A549 (cell line): Measurements from ENCODE around the gene PCDH1. TPM values are rescaled to one million over a fixed set of nuclear protein-coding genes. Genes with fewer than 3 reads are reported as not detected.

Experiments used
- ATAC-seq, 2 experiments: fragments of 200-7000 bp in 1 of 2; fragments of >200 bp in 1 of 2; cut with Nextera tagmentation in 1 of 2; cut with Tn5 transposase in 1 of 2; 3 replicates each; pipeline versions ENCODE4 v1.8.0 to v1.9.1; 2018 to 2020; ENCODE audit warnings: mild to moderate bottlenecking in 1 of 2, moderate library complexity in 1 of 2
- CTCF ChIA-PET: fragments of 300-600 bp; sonication (Branson Sonifier 250); formaldehyde crosslinking; extraction: SDS; loops from one replicate; lab custom pipeline; 2021; ENCODE audit warnings: antibody characterized with exemption, inconsistent platforms; lab: Yijun Ruan, JAX
- POLR2A ChIA-PET: fragments of 350-600 bp; formaldehyde crosslinking; extraction: SDS; loops from one replicate; lab custom pipeline; 2021; ENCODE audit warnings: antibody characterized with exemption, inconsistent platforms; lab: Yijun Ruan, JAX
- DNase-seq, 2 experiments: peaks; one replicate each; pipeline versions ENCODE4 v3.0.0 to v3.0.0-alpha.2; 2011 to 2016; ENCODE audit warnings: low read depth in 1 of 2, low spot score in 1 of 2
- FAIRE-seq: peaks from 2 replicates; lab custom pipeline; 2011; peaks lifted over from hg19 to GRCh38; lab: Jason Lieb, UNC
- H3K27ac ChIP-seq, 2 experiments: fragments of >200 bp; sonication (Bioruptor Twin); formaldehyde crosslinking; 3 replicates each; pipeline ENCODE4 v1.5.1; 2016 to 2017
- H3K4me1 ChIP-seq: fragments of >200 bp; sonication (Bioruptor Twin); formaldehyde crosslinking; 3 replicates; pipeline ENCODE4 v1.6.1; 2016
- H3K4me2 ChIP-seq: fragments of >200 bp; sonication (Bioruptor Twin); formaldehyde crosslinking; 3 replicates; pipeline ENCODE4 v1.6.1; 2016
- H3K4me3 ChIP-seq: fragments of >200 bp; sonication (Bioruptor Twin); formaldehyde crosslinking; 3 replicates; pipeline ENCODE4 v1.5.1; 2016
- H3K9me3 ChIP-seq: fragments of >200 bp; sonication (Bioruptor Twin); formaldehyde crosslinking; 3 replicates; pipeline ENCODE4 v1.6.1; 2016
- BHLHE40 ChIP-seq: IDR thresholded peaks from 2 replicates; pipeline ENCODE4 v1.6.1; 2012; ENCODE audit warnings: low read depth, low read length, inconsistent platforms
- CBX8 ChIP-seq: fragments of 200-600 bp; sonication (generic); IDR thresholded peaks from 2 replicates; pipeline ENCODE4 v1.6.1; 2016
- CHD2 ChIP-seq: fragments of 150-350 bp; IDR thresholded peaks from 2 replicates; pipeline ENCODE4 v1.6.1; 2014; ENCODE audit warnings: low read length; ENCODE audit not compliant: partially characterized antibody
- CHD4 ChIP-seq: fragments of 200-600 bp; sonication (generic); IDR thresholded peaks from 2 replicates; pipeline ENCODE4 v1.6.1; 2016; ENCODE audit warnings: antibody characterized with exemption, mild to moderate bottlenecking, borderline replicate concordance
- CTCF ChIP-seq: fragments of >200 bp; sonication (Bioruptor Twin); formaldehyde crosslinking; IDR thresholded peaks from 3 replicates; pipeline ENCODE4 v1.5.1; 2016
- EHF ChIP-seq: fragments of 250-450 bp; sonication (Bioruptor Pico); IDR thresholded peaks from 2 replicates; pipeline ENCODE4 v1.5.0; 2020; ENCODE audit warnings: mild to moderate bottlenecking
- EP300 ChIP-seq, 2 experiments: fragments of >200 bp; sonication (Bioruptor Twin); formaldehyde crosslinking; IDR thresholded peaks; 2 replicates in 1 of 2; 3 replicates in 1 of 2; pipeline ENCODE4 v1.6.1; 2016 to 2017
- ESRRA ChIP-seq: fragments of 150-350 bp; IDR thresholded peaks from 2 replicates; pipeline ENCODE4 v1.6.1; 2014; ENCODE audit warnings: mild to moderate bottlenecking, low read length, borderline replicate concordance
- FOSB ChIP-seq: fragments of 250-450 bp; sonication (Bioruptor Pico); IDR thresholded peaks from 2 replicates; pipeline ENCODE4 v1.5.0; 2020; ENCODE audit warnings: mild to moderate bottlenecking, moderate library complexity
- FOXS1 ChIP-seq: fragments of 250-450 bp; sonication (Bioruptor Pico); IDR thresholded peaks from 2 replicates; pipeline ENCODE4 v1.5.0; 2020; ENCODE audit warnings: mild to moderate bottlenecking, moderate library complexity
- GATA3 ChIP-seq: IDR thresholded peaks from 2 replicates; pipeline ENCODE4 v1.6.1; 2012; ENCODE audit warnings: borderline replicate concordance
- HDAC2 ChIP-seq: fragments of 200-600 bp; sonication (generic); IDR thresholded peaks from 2 replicates; pipeline ENCODE4 v1.6.1; 2016
- HEYL ChIP-seq: fragments of 250-450 bp; sonication (Bioruptor Pico); IDR thresholded peaks from 2 replicates; pipeline ENCODE4 v1.8.0; 2021; ENCODE audit warnings: mild to moderate bottlenecking, moderate library complexity
- HMGXB4 ChIP-seq: fragments of 250-450 bp; sonication (Bioruptor Pico); IDR thresholded peaks from 2 replicates; pipeline ENCODE4 v1.5.0; 2021; ENCODE audit warnings: mild to moderate bottlenecking, moderate library complexity, borderline replicate concordance
- HOXB5 ChIP-seq: fragments of 250-450 bp; sonication (Bioruptor Pico); IDR thresholded peaks from 2 replicates; pipeline ENCODE4 v1.5.0; 2020; ENCODE audit warnings: mild to moderate bottlenecking, moderate library complexity
- JUN ChIP-seq, 2 experiments: fragments of >200 bp; sonication (Bioruptor Twin); formaldehyde crosslinking; IDR thresholded peaks; 2 replicates in 1 of 2; 3 replicates in 1 of 2; pipeline ENCODE4 v1.6.1; 2016 to 2017
- KDM1A ChIP-seq: fragments of 200-600 bp; sonication (generic); IDR thresholded peaks from 2 replicates; pipeline ENCODE4 v1.6.1; 2016; ENCODE audit warnings: low read depth, mild to moderate bottlenecking
- MAFK ChIP-seq: fragments of 450-650 bp; IDR thresholded peaks from 2 replicates; pipeline ENCODE4 v1.6.1; 2014; ENCODE audit not compliant: partially characterized antibody
- MAX ChIP-seq: IDR thresholded peaks from 2 replicates; pipeline ENCODE4 v1.6.1; 2012
- MYC ChIP-seq: IDR thresholded peaks from 2 replicates; pipeline ENCODE4 v1.6.1; 2012; ENCODE audit warnings: mild to moderate bottlenecking, inconsistent platforms, low read length, improper control_type of control experiment, borderline replicate concordance
- NR3C1 ChIP-seq: fragments of >200 bp; sonication (Bioruptor Twin); formaldehyde crosslinking; IDR thresholded peaks from 3 replicates; pipeline ENCODE4 v1.6.1; 2017
- PHF8 ChIP-seq: fragments of 200-600 bp; sonication (generic); IDR thresholded peaks from 2 replicates; pipeline ENCODE4 v1.6.1; 2016; ENCODE audit warnings: low read depth, mild to moderate bottlenecking, antibody characterized with exemption, moderate library complexity, borderline replicate concordance
- POLR2A ChIP-seq: IDR thresholded peaks from 2 replicates; pipeline ENCODE4 v1.6.1; 2012; ENCODE audit warnings: mild to moderate bottlenecking, low read length
- RAD21 ChIP-seq, 2 experiments: fragments of >200 bp in 1 of 2; sonication (Bioruptor Twin) in 1 of 2; formaldehyde crosslinking in 1 of 2; IDR thresholded peaks in 1 of 2; conservative IDR thresholded peaks in 1 of 2; 2 replicates in 1 of 2; 3 replicates in 1 of 2; pipeline ENCODE4 v1.6.1; 2012 to 2018; ENCODE audit warnings: inconsistent platforms in 1 of 2
- USF2 ChIP-seq: fragments of 450-650 bp; IDR thresholded peaks from 2 replicates; pipeline ENCODE4 v1.6.1; 2014; ENCODE audit warnings: antibody characterized with exemption
- ZSCAN20 ChIP-seq: fragments of 250-450 bp; sonication (Bioruptor Pico); IDR thresholded peaks from 2 replicates; pipeline ENCODE4 v1.8.0; 2022; ENCODE audit warnings: mild to moderate bottlenecking, moderate library complexity
- WGBS: methylation state at CpG from one replicate; pipeline ENCODE4 v1.1.6; 2017; ENCODE audit errors: missing lambda C conversion rate; 5-methylcytosine and 5-hydroxymethylcytosine counted together
- polyA plus RNA-seq, 4 experiments: library from polyadenylated mRNA; depleted of rRNA in 3 of 4; stranded (reverse); fragments of >200 nt; fragmentation: RNase III in 1 of 4; extraction: RNeasy Plus Mini Kit Qiagen cat#74134 plus additional on column Dnase treatment in 1 of 4; gene quantifications; 2 replicates in 3 of 4; 3 replicates in 1 of 4; pipeline ENCODE4 v1.2.3, GENCODE V29; 2011 to 2017

The PCDH1 gene
- polyA plus RNA-seq, 2 of the 4 experiments (the other 2 are of a cell fraction): 0.41 to 2.9 TPM

GRCh38 chr5:141864371-141865370 lies 13.5 kb downstream of the PCDH1 start:
- ChIA-PET CTCF (interaction anchor here (1.2 to 1.9 kb wide), 3 partner anchors 15 to 173 kb away, joined by 3 to 8 read pairs (median 6); no protein-coding TSS in a partner anchor), POLR2A (no interaction called here)
- no peak for FAIRE-seq
- Histone ChIP-seq H3K27ac (no peak overlapping the region), H3K4me3 (no peak overlapping the region), H3K9me3 (no peaks in the 10 kb centered on the region), H3K4me2 (no peak overlapping the region), H3K4me1 (no peaks in the 10 kb centered on the region)
- WGBS: 73% methylated on average over 22 of the region's 24 CpGs
- no peak for ATAC-seq
- no peak for DNase-seq
- TF ChIP-seq HEYL (no peak), JUN (IDR thresholded peaks at IDR 0.05) (no peak), PHF8 (no peak), CTCF (no peak), HOXB5 (no peak), CHD2 (no peak), HDAC2 (no peak), BHLHE40 (no peak), HMGXB4 (CRISPR knock-in tag) (no peak), CHD4 (no peak), MAFK (no peak), ZSCAN20 (CRISPR knock-in tag) (no peak), POLR2A (no peak), EHF (no peak)

GRCh38 chr5:141863569-141864178 lies 14.5 kb downstream of the PCDH1 start:
- Histone ChIP-seq H3K4me2 (no peak overlapping the region), H3K4me3 (no peak overlapping the region), H3K27ac (no peak overlapping the region), H3K4me1 (no peaks in the 10 kb centered on the region), H3K9me3 (no peaks in the 10 kb centered on the region)
- DNase-seq: no peak
- FAIRE-seq: no peak
- CTCF ChIA-PET: interaction anchor here (1.2 to 1.9 kb wide), 3 partner anchors 16 to 172 kb away, joined by 3 to 8 read pairs (median 6); no protein-coding TSS in a partner anchor
- POLR2A ChIA-PET: no interaction called here
- TF ChIP-seq EP300 (IDR thresholded peaks at IDR 0.05) (no peak), NR3C1 (no peak), KDM1A (no peak), CHD2 (no peak), FOXS1 (CRISPR knock-in tag) (no peak)
- peak in 1 of 2 experiments; percentile 62; a peak in 3 of 6 replicates for ATAC-seq
- WGBS: 83% methylated on average over 16 of the region's 20 CpGs

GRCh38 chr5:141862936-141863543 lies 15.2 kb downstream of the PCDH1 start:
- ChIA-PET POLR2A (no interaction called here), CTCF (interaction anchor here (1.9 to 2.0 kb wide), 2 partner anchors 16 to 171 kb away, joined by 6 to 10 read pairs; partner anchors contain the start of gene PCDH1)
- DNase-seq: no peak
- no peak overlapping the region for H3K27ac ChIP-seq
- H3K4me2 ChIP-seq: no peak overlapping the region
- no peaks in the 10 kb centered on the region for H3K4me1 ChIP-seq
- no peak for FAIRE-seq
- no peaks in the 10 kb centered on the region for H3K9me3 ChIP-seq
- 72% methylated on average over 12 of the region's 16 CpGs for WGBS
- H3K4me3 ChIP-seq: no peak overlapping the region
- no peak for ATAC-seq
- TF ChIP-seq MAX (no peak), MYC (no peak), FOSB (CRISPR knock-in tag) (no peak), ESRRA (no peak), RAD21 (conservative IDR thresholded peaks at IDR 0.05 in 1 of 2, IDR thresholded peaks at IDR 0.05 in 1 of 2) (no peak), GATA3 (no peak), USF2 (no peak), HEYL (no peak), HMGXB4 (CRISPR knock-in tag) (no peak), PHF8 (no peak), CBX8 (no peak), JUN (IDR thresholded peaks at IDR 0.05) (no peak)
